DLD1 (cell line): Measurements from ENCODE around the gene FOXO1.

Experiments
- in situ Hi-C: cut with HindIII; loops from 2 replicates; pipeline ENCODE4 v1.10.0; 2017; ENCODE audit warnings: low sequenced_read_pairs

Gene FOXO1

DNA sequence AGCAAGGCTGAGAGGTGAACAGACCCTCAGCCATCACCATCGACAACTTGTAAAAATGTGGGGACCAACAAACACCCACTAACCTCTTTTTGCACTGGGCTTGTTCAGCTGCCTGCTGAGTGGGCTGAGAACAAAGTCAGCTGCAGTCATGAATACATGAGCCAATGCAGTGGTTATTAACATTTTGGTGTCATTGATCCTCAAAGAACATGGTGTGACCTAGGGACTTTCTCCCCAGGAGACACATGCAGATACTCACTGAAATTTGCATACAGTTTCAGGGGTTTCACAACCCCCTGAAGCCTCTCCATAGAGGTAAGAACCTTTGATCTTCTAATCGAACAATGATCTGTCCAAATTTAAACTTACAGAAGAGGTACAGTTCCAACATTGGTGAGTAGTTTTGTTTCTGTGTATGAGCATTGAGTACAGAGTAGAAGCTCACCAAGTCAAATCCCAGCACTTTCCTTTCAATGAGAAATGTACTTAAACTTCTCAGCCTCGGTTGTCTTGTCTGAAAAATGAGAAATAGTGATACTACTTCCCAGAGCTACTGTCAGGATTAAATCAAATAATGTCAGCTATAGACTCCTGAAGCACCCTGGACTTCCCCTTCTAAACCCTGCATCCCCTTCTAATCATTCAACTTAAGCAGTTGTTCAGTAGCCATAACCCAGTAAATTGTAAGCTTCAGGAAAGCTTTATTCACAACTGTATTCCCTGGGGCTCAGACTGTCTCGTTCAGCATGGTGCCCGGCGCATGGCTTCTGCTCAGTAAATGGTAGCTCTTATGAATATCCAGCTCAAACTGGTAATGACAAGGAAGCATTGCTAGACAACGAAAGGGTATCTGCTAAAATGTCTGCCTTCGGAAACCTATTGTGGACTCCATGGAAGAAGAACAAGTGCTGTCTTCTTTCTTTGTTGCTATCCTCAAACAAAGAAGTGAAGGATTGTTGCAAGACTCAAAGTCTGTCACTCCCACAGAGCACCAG lies 148.7 kb downstream of the FOXO1 start:
- in situ Hi-C loops = no loop called here

DNA sequence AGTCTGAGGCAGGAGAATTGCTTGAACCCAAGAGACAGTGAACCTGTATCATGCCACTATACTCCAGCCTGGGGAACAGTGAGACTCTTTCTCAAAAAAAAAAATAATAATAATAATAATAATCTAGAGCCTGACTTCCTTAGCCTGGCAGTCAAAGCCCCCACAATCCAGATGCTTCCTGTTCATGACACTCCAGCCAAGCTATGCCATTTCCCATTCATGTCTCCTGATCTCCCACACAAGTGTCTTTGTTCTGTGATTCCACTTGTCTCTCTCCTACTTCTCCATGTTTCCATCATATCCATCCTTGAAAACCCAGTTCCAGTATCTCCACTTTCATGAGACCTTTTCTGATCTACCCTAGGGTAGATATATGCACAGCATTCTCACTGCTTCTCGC lies 150.7 kb downstream of the FOXO1 start:
- in situ Hi-C loops = no loop called here

GRCh38 chr13:40514802-40515201 lies 151.6 kb downstream of the FOXO1 start:
- in situ Hi-C loops = no loop called here

DNA sequence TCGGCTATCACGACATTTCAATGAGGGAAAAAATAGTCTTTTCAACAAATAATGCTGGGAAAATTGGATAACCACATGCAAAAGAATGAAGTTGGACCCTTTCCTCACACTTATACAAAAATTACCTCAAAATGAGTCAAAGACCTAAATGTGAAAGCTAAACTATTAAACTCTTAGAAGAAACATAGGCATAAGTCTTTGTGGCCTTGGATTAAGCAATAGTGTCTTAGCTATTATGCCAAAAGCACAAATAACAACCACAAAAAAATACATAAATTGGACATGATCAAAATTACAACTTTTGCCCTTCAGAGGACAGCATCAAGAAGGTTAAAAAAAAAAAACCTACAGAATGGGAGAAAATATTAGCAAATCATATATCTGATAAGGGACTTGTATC lies 156.6 kb downstream of the FOXO1 start:
- in situ Hi-C loops = no loop called here

DNA sequence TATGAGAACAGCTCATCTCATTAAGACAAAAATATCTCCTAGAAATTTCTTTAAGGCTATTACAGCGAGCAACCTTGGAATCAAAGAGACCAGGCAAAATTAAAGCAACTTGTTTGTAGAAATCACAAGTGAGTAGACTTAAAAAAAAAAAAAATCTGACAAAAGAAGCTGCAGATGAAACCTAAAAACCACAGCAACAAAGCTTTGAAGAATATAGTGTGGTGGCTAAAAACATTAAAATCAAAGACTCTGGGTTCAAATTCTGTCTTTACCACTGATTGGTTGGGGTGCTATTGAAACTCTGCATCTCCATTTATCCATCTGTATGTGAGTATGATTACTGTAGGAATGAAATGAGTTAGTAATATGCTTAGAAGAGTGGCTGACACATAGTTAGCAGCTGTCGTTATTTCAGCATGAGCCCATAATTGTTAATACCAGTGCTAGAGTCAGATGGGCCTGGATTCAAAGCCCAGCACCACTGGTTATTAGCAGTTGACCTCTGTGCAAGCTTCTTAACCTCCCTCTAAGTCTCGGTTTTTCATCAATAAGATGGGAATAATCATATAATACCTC lies 157.6 kb downstream of the FOXO1 start:
- in situ Hi-C loops = no loop called here

GRCh38 chr13:40508127-40508526 lies 158.3 kb downstream of the FOXO1 start:
- in situ Hi-C loops = no loop called here

- in situ Hi-C loops = no loop called here
These were observed 159.6 kb downstream of the FOXO1 start for GRCh38 chr13:40506592-40507446.
